Effector memory CD8-positive, alpha-beta T cell (primary cell): ENCODE measurements around the gene CDK5.

Source experiments
- ATAC-seq: fragments of 150-1000 bp; cut with Tn5 transposase; replicated peaks from 2 replicates; pipeline ENCODE4 v1.10.0; 2021; ENCODE audit warnings: mild to moderate bottlenecking, moderate library complexity
- DNase-seq, 3 experiments: peaks; one replicate each; pipeline ENCODE4 v3.0.0; 2021
- H3K27ac Mint-ChIP-seq, 2 donors: one replicate each; pipeline ENCODE4 v1.8.0; 2022; ENCODE audit warnings: mild to moderate bottlenecking in 2 of 2, mixed read lengths in 2 of 2, moderate library complexity in 2 of 2
- H3K27me3 Mint-ChIP-seq, 2 donors: one replicate each; pipeline ENCODE4 v1.8.0; 2022; ENCODE audit warnings: mixed read lengths in 2 of 2
- H3K36me3 Mint-ChIP-seq: one replicate; pipeline ENCODE4 v1.8.0; 2022; ENCODE audit warnings: mild to moderate bottlenecking, moderate library complexity, mixed read lengths; ENCODE audit not compliant: insufficient read depth
- H3K4me1 Mint-ChIP-seq, 2 donors: one replicate each; pipeline ENCODE4 v1.8.0; 2022; ENCODE audit warnings: low read depth in 2 of 2, mixed read lengths in 2 of 2
- H3K4me3 Mint-ChIP-seq, 2 donors: one replicate each; pipeline ENCODE4 v1.8.0; 2022; ENCODE audit warnings: mild to moderate bottlenecking in 2 of 2, mixed read lengths in 2 of 2, moderate library complexity in 2 of 2
- H3K9me3 Mint-ChIP-seq, 2 donors: one replicate each; pipeline ENCODE4 v1.8.0; 2022; ENCODE audit warnings: mixed read lengths in 2 of 2
- total RNA-seq, 9 experiments: gene quantifications; one replicate each; lab custom pipeline; 2026; lab: John Stamatoyannopoulos, UW

CDK5 gene
- 2.7 to 12.0 (median 6.9) reads per million in 9 experiments for total RNA-seq

DNA sequence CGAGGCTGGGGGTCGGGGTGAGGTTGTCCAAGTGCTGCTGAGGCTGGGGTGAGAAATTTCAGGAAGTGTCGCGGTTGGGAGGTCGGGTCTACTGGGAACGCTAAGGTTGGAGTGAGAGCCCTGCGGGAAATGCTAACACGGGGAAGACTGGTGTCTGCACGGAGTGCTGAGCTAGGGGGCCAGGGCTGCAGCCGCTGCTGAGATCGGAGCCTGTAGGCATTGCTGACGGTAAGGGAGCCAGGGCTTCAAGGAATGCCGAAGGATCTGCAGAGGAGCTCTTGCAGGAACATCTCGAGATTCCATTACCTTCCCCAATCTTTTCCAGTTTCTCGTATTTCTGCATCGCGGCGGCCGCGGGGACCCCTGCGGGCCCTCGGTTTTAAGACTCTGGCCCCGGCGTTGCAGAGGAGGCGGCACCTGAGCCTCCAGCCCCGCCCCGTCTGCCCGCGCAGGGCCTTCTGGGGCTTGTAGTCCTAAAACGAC, at the start of gene CDK5:
Gene CDK5, minus strand, starts transcription at position 392 of the 483 bp plus-strand sequence. Its CDS starts 49 bp downstream, at position 343.
- DNase-seq (no peak), ATAC-seq (no peak)
- Mint-ChIP-seq H3K36me3 (peaks cover 10% of the 10 kb centered on the region), H3K4me1 (peaks cover 37 to 43% of the 10 kb centered on the region in 2 donors), H3K9me3 (no peaks in the 10 kb centered on the region), H3K27ac (peak within 1 kb of the TSS; percentile 82 to 97), H3K4me3 (peak within 1 kb of the TSS; percentile 95 to 97), H3K27me3 (peaks cover 0 to 13% of the 10 kb centered on the region in 2 donors)

DNA sequence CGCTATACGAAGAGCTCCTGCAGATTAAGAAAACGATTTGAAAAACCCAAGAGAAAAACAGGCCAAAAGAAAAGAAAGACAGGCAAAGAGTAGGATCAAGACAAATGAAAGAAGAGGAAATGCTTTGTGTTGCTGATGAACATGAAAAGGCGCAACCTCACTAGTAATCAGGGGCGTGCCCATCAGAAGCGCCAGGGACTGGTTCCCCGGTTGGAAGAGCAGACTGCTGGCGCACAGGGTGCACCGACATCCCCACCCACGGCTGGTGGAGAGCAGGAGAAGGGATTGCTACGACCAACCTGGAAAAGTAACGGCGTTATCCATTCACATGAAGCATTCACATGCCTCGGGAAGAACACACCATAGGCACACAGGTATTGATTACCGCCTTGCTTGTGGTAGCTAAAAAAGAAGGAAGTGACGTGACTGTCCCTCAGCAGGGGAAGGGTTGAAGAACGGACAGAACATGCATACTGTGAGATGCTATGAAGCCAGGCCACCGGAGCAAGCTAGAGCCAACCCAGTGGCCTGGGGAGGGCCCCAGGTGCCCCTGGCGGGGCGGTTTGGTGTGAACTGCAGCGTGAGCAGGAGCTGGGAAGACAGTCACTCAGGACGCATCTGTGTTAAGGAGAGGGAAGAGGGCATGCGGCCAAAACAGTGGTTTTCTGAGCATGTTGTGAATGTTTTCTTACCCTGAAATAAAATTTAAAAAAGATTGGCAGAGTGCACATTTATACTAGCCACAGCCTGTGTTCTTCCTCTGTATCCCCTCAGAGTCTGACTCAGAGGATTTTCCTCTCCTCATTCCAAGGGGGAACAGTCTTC, 46.9 kb upstream of the CDK5 start:
- no peak overlapping the region for H3K4me3 Mint-ChIP-seq
- H3K27ac Mint-ChIP-seq, result no peak overlapping the region
- DNase-seq (no peak), ATAC-seq (no peak)
- H3K9me3 Mint-ChIP-seq, result no peaks in the 10 kb centered on the region
- no peaks in the 10 kb centered on the region for H3K27me3 Mint-ChIP-seq
- H3K4me1 Mint-ChIP-seq, result peaks cover 0 to 3% of the 10 kb centered on the region in 2 donors
- peaks cover 13% of the 10 kb centered on the region for H3K36me3 Mint-ChIP-seq

- Mint-ChIP-seq H3K36me3 (peaks cover 13% of the 10 kb centered on the region), H3K27ac (no peak overlapping the region), H3K27me3 (no peaks in the 10 kb centered on the region), H3K4me3 (no peak overlapping the region), H3K9me3 (no peaks in the 10 kb centered on the region), H3K4me1 (peaks cover 0 to 3% of the 10 kb centered on the region in 2 donors)
- ATAC-seq (no peak), DNase-seq (no peak)
These were observed 46.3 kb upstream of the CDK5 start for GRCh38 chr7:151103973-151104372.

GRCh38 chr7:151102991-151103390, 45.3 kb upstream of the CDK5 start:
- Mint-ChIP-seq H3K4me1 (peaks cover 0 to 3% of the 10 kb centered on the region in 2 donors), H3K36me3 (peaks cover 13% of the 10 kb centered on the region), H3K27me3 (no peaks in the 10 kb centered on the region), H3K9me3 (no peaks in the 10 kb centered on the region), H3K4me3 (no peak overlapping the region), H3K27ac (no peak overlapping the region)
- no peak for DNase-seq
- ATAC-seq, result no peak

GRCh38 chr7:151101621-151102396, 44.1 kb upstream of the CDK5 start:
- Mint-ChIP-seq H3K27me3 (no peaks in the 10 kb centered on the region), H3K9me3 (no peaks in the 10 kb centered on the region), H3K27ac (peak overlapping the region in 1 of 2 donors; percentile 65), H3K36me3 (peaks cover 12% of the 10 kb centered on the region), H3K4me1 (peaks cover 0 to 3% of the 10 kb centered on the region in 2 donors), H3K4me3 (no peak overlapping the region)
- ATAC-seq, result no peak
- no peak for DNase-seq

- Mint-ChIP-seq H3K4me1 (peaks cover 0 to 3% of the 10 kb centered on the region in 2 donors), H3K27ac (peak overlapping the region in 1 of 2 donors; percentile 65), H3K4me3 (no peak overlapping the region), H3K9me3 (no peaks in the 10 kb centered on the region), H3K36me3 (peaks cover 7% of the 10 kb centered on the region), H3K27me3 (no peaks in the 10 kb centered on the region)
- ATAC-seq, result no peak
- DNase-seq, result no peak
These were observed 43.2 kb upstream of the CDK5 start for GRCh38 chr7:151100921-151101320.

GRCh38 chr7:151099486-151100211, 42.0 kb upstream of the CDK5 start:
- Mint-ChIP-seq H3K27ac (no peak overlapping the region), H3K36me3 (peaks cover 6% of the 10 kb centered on the region), H3K9me3 (no peaks in the 10 kb centered on the region), H3K4me3 (no peak overlapping the region), H3K27me3 (no peaks in the 10 kb centered on the region), H3K4me1 (peaks cover 0 to 3% of the 10 kb centered on the region in 2 donors)
- DNase-seq (no peak), ATAC-seq (no peak)

DNA sequence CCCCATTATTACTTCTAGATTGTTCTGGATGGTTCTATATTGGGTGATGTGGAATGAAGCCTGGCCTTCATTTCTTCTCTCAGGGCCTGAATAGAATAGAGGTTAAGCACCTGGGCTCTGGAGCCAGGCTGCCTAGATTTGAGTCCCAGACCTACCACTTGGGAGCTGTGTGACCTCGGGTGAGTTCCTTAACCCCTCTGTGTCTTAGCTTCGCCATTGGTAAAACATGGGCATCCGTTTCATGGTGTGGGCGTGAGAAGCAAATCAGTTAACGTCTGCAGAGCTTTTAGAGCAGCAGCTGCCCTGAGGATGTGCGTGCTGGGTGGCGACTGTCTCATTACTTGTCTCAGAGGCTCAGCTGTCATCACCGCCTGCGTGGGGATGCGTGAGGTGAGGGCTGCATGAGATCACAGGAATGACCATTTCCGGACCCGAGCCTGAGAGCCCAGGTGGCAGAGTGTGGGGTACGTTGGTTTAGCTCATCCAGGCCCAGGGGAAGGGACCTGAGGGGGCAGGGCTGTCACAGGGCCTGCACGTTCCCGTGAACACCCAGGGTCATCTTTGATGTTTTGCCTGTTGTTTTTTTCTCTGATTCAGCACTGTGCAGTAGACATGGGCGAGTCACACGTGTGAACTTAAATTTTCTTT, 38.3 kb upstream of the CDK5 start:
- H3K36me3 Mint-ChIP-seq, result peaks cover 4% of the 10 kb centered on the region
- H3K27ac Mint-ChIP-seq, result peak overlapping the region in 1 of 2 donors; percentile 10
- H3K9me3 Mint-ChIP-seq, result no peaks in the 10 kb centered on the region
- ATAC-seq, result no peak
- no peak for DNase-seq
- H3K27me3 Mint-ChIP-seq, result no peaks in the 10 kb centered on the region
- no peak overlapping the region for H3K4me3 Mint-ChIP-seq
- H3K4me1 Mint-ChIP-seq, result peaks cover 0 to 3% of the 10 kb centered on the region in 2 donors

- Mint-ChIP-seq H3K27me3 (no peaks in the 10 kb centered on the region), H3K9me3 (no peaks in the 10 kb centered on the region), H3K36me3 (peaks cover 3% of the 10 kb centered on the region), H3K4me3 (no peak overlapping the region), H3K4me1 (peaks cover 0 to 2% of the 10 kb centered on the region in 2 donors), H3K27ac (no peak overlapping the region)
- no peak for DNase-seq
- no peak for ATAC-seq
These were observed 37.6 kb upstream of the CDK5 start for GRCh38 chr7:151095123-151095797.

DNA sequence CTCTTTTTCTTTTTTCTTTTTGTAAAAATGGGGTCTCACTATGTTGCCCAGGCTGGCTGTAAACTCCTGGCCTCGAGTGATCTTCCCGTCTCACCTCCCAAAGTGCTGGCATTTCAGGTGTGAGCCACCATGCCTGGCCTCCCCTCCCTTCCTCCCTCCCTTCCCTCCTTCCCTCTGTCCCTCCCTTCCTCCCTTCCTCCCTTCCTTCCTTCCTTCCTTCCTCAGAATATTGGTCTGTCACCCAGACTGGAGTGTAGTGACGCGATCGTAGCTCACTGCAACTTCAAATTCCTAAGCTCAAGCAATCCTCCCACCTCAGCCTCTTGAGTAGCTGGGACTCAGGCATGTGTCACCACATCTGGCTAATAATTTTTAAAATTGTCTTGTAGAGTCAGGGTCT, 37.0 kb upstream of the CDK5 start:
- DNase-seq (no peak), ATAC-seq (no peak)
- Mint-ChIP-seq H3K4me3 (no peak overlapping the region), H3K27ac (no peak overlapping the region), H3K36me3 (peaks cover 3% of the 10 kb centered on the region), H3K9me3 (no peaks in the 10 kb centered on the region), H3K4me1 (peaks cover 4 to 5% of the 10 kb centered on the region in 2 donors), H3K27me3 (no peaks in the 10 kb centered on the region)

DNA sequence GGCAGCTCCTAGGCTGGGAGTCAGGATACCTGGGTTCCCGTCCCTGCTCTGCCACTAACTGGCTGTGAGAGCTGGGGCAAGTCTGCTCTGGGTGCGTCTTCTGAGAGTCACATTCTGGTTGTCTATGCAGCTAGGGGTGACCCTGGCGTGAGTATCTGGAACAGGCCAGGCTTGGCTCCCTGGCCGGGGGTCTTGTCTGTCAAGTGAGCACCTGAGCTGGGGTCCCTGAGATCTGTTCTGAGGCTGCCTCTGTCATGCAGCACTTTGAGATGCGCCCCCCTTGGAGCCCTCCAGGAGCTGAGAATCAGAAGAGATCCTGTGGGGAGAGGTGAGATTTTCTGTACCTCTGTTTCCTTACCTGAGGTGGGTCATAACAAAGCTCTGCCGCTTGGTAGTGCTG, 36.1 kb upstream of the CDK5 start:
- no peak overlapping the region for H3K27ac Mint-ChIP-seq
- H3K4me1 Mint-ChIP-seq, result peaks cover 6 to 10% of the 10 kb centered on the region in 2 donors
- H3K27me3 Mint-ChIP-seq, result no peaks in the 10 kb centered on the region
- H3K4me3 Mint-ChIP-seq, result no peak overlapping the region
- H3K9me3 Mint-ChIP-seq, result no peaks in the 10 kb centered on the region
- no peak for ATAC-seq
- H3K36me3 Mint-ChIP-seq, result peaks cover 3% of the 10 kb centered on the region
- no peak for DNase-seq

GRCh38 chr7:151091988-151092387, 34.3 kb upstream of the CDK5 start:
- Mint-ChIP-seq H3K27me3 (no peaks in the 10 kb centered on the region), H3K27ac (no peak overlapping the region), H3K4me3 (no peak overlapping the region), H3K9me3 (no peaks in the 10 kb centered on the region), H3K36me3 (peaks cover 7% of the 10 kb centered on the region), H3K4me1 (peaks cover 6 to 16% of the 10 kb centered on the region in 2 donors)
- DNase-seq (no peak), ATAC-seq (no peak)
